NCI-H524 (cell line): ENCODE data around the gene SPEM2.
"Not testable (repeated sequence)": the region's sequence is repeated elsewhere in the genome, so short reads cannot be mapped to it uniquely, and the experiment has no call there.

Experiments used
- DNase-seq, 2 experiments: peaks; one replicate each; lab custom pipeline; 2025; lab: John Stamatoyannopoulos, UW

Gene SPEM2

GRCh38 chr17:7471729-7472128 is 46.3 kb downstream of the SPEM2 start:
- DNase-seq, result no peak

DNA sequence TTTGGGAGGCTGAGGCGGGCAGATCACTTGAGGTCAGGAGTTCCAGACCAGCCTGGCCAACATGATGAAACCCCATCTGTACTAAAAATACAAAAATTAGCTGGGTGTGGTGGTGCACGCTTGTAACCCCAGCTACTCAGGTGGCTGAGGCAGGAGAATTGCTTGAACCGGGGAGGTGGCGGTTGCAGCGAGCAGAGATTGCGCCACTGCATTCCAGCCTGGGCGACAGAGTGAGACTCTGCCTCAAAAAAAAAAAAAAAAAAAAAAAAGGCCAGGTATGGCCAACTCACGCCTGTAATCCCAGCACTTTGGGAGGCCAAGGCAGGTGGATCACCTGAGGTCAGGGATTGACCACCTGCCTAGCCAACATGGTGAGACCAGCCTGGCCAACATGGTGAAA is 49.4 kb downstream of the SPEM2 start:
- not testable (repeated sequence) for DNase-seq

DNA sequence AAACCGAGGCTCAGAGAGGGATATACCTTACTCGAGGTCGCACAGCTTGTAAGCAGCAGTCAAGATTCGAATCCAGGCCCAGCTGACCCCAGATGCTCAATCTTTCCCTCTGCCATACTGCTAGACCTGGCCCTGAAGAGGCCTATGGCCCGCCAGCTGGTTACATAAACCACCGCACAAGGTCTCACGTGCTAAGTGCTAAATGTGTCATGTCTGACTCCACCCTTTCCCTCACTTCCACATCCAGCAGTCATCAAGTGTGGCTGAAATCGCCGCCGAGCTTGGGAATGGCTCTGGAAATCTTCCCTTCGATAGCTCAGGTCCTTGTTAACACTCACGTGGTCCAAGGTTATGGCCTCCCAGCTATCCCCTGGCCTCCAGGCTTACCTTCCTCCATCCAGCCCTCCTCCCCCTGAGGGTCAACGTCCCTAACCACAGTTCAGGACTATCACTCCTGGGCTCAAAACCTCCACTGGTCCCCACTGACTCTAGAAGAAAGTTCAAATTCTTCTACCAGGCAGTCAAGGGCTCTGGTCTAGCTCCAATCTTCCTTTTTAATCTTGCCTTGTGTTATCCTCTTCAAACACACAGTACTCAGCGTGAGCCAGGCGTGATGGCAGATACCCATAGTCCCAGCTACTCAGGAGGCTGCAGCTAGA is 50.5 kb downstream of the SPEM2 start:
- DNase-seq, result no peak

GRCh38 chr17:7476494-7476893 is 51.1 kb downstream of the SPEM2 start:
- no peak for DNase-seq

DNA sequence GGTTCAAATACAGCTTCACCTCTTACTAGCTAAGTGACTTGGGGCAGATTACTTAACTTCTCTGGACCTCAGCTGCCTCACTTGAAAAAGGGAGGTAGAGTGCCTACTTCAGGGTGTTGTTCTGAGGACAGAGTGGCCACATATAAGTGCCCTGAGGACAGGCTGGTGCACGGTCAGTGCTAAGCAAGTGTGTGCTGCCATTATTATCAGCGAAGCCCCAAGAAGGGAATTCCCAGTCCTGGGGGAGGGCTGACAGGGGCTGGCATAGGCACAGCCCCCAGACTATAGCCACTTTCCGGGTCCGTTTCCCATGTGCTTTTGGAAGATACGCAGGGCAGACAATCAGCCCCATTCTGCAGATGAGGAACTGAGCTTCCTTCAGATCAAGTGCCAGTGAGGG is 51.5 kb downstream of the SPEM2 start:
- DNase-seq, result no peak
